Astrocyte of the cerebellum (primary cell): ENCODE measurements around the gene ODAM.

Experiments
- DNase-seq: peaks from one replicate; pipeline ENCODE4 v3.0.0-alpha.2; 2011; ENCODE audit warnings: low read depth
- H3K4me3 ChIP-seq: 2 replicates; pipeline ENCODE4 v1.5.1; 2011; ENCODE audit warnings: mild to moderate bottlenecking, low read depth, low read length, moderate library complexity
- CTCF ChIP-seq: IDR thresholded peaks from 2 replicates; pipeline ENCODE4 v1.5.1; 2012; ENCODE audit warnings: low read length, low read depth, moderate library complexity, mild to moderate bottlenecking; ENCODE audit errors: missing control alignments
- in situ Hi-C: cut with HindIII; loops from 2 replicates; pipeline ENCODE4 v1.10.0; 2017; ENCODE audit warnings: low sequenced_read_pairs

Gene ODAM

GRCh38 chr4:70251250-70251944 is 55.9 kb downstream of the ODAM start:
- no peak overlapping the region for H3K4me3 ChIP-seq
- no peak for DNase-seq
- TF ChIP-seq CTCF: no peak
- in situ Hi-C loops: no loop called here

- no peak overlapping the region for H3K4me3 ChIP-seq
- no peak for DNase-seq
- TF ChIP-seq CTCF: no peak
- in situ Hi-C loops: no loop called here
These were observed 56.4 kb downstream of the ODAM start for GRCh38 chr4:70251945-70252277.
